HEK293 (cell line): ENCODE measurements around the gene SIRT4.

Experiments used
- CTCF ChIA-PET: fragments of 350-600 bp; formaldehyde crosslinking; extraction: SDS; loops from one replicate; lab custom pipeline; 2021; ENCODE audit warnings: antibody characterized with exemption; lab: Yijun Ruan, JAX
- POLR2A ChIA-PET: fragments of 300-600 bp; formaldehyde crosslinking; extraction: SDS; loops from one replicate; lab custom pipeline; 2020; ENCODE audit warnings: antibody characterized with exemption, inconsistent platforms; lab: Yijun Ruan, JAX
- H3K27ac ChIP-seq: fragments of 200-500 bp; sonication (Bioruptor generic); 2 replicates; pipeline ENCODE4 v1.5.1; 2014; ENCODE audit warnings: low read depth, low read length, control low read depth, inconsistent platforms; ENCODE audit errors: extremely low read depth
- H3K36me3 ChIP-seq, 2 experiments: fragments of 200-500 bp in 1 of 2; sonication (Bioruptor generic) in 1 of 2; 1 replicate in 1 of 2; 2 replicates in 1 of 2; pipeline ENCODE4 v1.5.1; 2014 to 2017; ENCODE audit warnings: inconsistent platforms in 2 of 2, low read length in 2 of 2; ENCODE audit not compliant: control insufficient read depth in 2 of 2, insufficient read depth in 1 of 2
- H3K4me1 ChIP-seq: fragments of 200-500 bp; sonication (Bioruptor generic); 2 replicates; pipeline ENCODE4 v1.5.1; 2014; ENCODE audit warnings: mild to moderate bottlenecking, low read length, inconsistent platforms; ENCODE audit not compliant: control insufficient read depth, insufficient read depth
- H3K4me3 ChIP-seq: 2 replicates; pipeline ENCODE4 v1.5.1; 2011; ENCODE audit warnings: low read depth, mild to moderate bottlenecking, control low read depth, low read length, moderate library complexity
- H3K9me3 ChIP-seq: fragments of 200-500 bp; sonication (Bioruptor generic); 2 replicates; pipeline ENCODE4 v1.5.1; 2014; ENCODE audit warnings: low read depth, low read length, inconsistent platforms; ENCODE audit not compliant: control insufficient read depth, insufficient read depth
- KLF10 ChIP-seq: fragments of 450-650 bp; IDR thresholded peaks from 2 replicates; pipeline ENCODE4 v1.5.1; 2018; ENCODE audit warnings: missing biosample characterization, mild to moderate bottlenecking, missing genetic modification characterization
- ZBTB10 ChIP-seq: fragments of 450-650 bp; formaldehyde crosslinking; IDR thresholded peaks from 2 replicates; pipeline ENCODE4 v1.5.1; 2016; ENCODE audit warnings: missing biosample characterization, missing genetic modification characterization
- ZNF138 ChIP-seq: fragments of 450-650 bp; formaldehyde crosslinking; IDR thresholded peaks from 2 replicates; pipeline ENCODE4 v1.5.1; 2016; ENCODE audit warnings: missing biosample characterization, missing genetic modification characterization, borderline replicate concordance
- ZNF157 ChIP-seq: fragments of 450-650 bp; formaldehyde crosslinking; IDR thresholded peaks from 2 replicates; pipeline ENCODE4 v1.5.1; 2016; ENCODE audit warnings: missing biosample characterization, missing genetic modification characterization
- ZNF214 ChIP-seq: fragments of 450-650 bp; formaldehyde crosslinking; IDR thresholded peaks from 2 replicates; pipeline ENCODE4 v1.5.1; 2017; ENCODE audit warnings: missing biosample characterization, mild to moderate bottlenecking, missing genetic modification characterization, borderline replicate concordance
- ZNF335 ChIP-seq: fragments of 450-650 bp; formaldehyde crosslinking; conservative IDR thresholded peaks from 2 replicates; pipeline ENCODE4 v1.5.1; 2016; ENCODE audit warnings: missing biosample characterization, missing genetic modification characterization
- ZNF423 ChIP-seq: fragments of 450-650 bp; formaldehyde crosslinking; IDR thresholded peaks from 2 replicates; pipeline ENCODE4 v1.5.1; 2016; ENCODE audit warnings: missing biosample characterization, missing genetic modification characterization
- ZNF768 ChIP-seq: fragments of 450-650 bp; formaldehyde crosslinking; IDR thresholded peaks from 2 replicates; pipeline ENCODE4 v1.5.1; 2018; ENCODE audit warnings: missing biosample characterization, mild to moderate bottlenecking, missing genetic modification characterization
- TF ChIP-seq, protein P1 (sequence below): IDR thresholded peaks from 2 replicates; pipeline ENCODE4 v1.6.1; 2011; ENCODE audit warnings: mild to moderate bottlenecking, low read depth, low read length, borderline replicate concordance
- TF ChIP-seq, protein P2 (sequence below): fragments of 450-650 bp; formaldehyde crosslinking; IDR thresholded peaks from 2 replicates; pipeline ENCODE4 v1.5.1; 2016; ENCODE audit warnings: missing biosample characterization, missing genetic modification characterization

The SIRT4 gene

DNA sequence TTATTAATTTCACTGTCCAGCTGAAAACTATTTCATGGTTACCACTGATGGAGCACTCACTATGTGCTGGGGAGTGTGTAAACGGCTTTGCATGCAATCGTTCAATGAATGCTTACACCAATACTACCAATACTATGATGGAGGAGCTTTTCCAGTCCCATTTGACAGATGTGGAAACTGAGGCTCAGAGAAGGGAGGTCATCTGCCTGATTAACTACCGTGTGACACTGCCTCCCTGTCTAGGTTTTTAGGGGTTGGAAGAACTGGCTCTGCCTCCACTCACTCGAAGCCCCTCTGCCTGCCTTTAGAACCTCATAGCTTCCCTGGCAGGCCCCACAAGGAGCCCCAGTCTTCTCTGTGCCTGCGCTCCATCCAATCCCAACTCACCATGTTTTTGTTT, 55.0 kb downstream of the SIRT4 start:
- H3K27ac ChIP-seq, result no peak overlapping the region
- TF ChIP-seq ZNF214 (tag by site-specific recombination) (no peak), KLF10 (no peak)
- TF ChIP-seq, protein P1, sequence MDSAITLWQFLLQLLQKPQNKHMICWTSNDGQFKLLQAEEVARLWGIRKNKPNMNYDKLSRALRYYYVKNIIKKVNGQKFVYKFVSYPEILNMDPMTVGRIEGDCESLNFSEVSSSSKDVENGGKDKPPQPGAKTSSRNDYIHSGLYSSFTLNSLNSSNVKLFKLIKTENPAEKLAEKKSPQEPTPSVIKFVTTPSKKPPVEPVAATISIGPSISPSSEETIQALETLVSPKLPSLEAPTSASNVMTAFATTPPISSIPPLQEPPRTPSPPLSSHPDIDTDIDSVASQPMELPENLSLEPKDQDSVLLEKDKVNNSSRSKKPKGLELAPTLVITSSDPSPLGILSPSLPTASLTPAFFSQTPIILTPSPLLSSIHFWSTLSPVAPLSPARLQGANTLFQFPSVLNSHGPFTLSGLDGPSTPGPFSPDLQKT, result no peak
- H3K4me3 ChIP-seq, result no peak overlapping the region
- ChIA-PET CTCF (interaction anchor here (0.6 to 4.9 kb wide), 19 partner anchors 9 to 861 kb away, joined by 3 to 66 read pairs (median 4); no protein-coding TSS in a partner anchor), POLR2A (interaction anchor here (0.8 to 0.9 kb wide), 2 partner anchors 9 to 81 kb away, joined by 3 read pairs; partner anchors contain the start of gene COX6A1)
- no peaks in the 10 kb centered on the region for H3K9me3 ChIP-seq
- H3K36me3 ChIP-seq, result peaks cover 38 to 89% of the 10 kb centered on the region in 2 experiments
- H3K4me1 ChIP-seq, result no peaks in the 10 kb centered on the region

- POLR2A ChIA-PET, result interaction anchor here (0.7 kb wide), 1 partner anchor 9 kb away, joined by 3 read pairs; no protein-coding TSS in a partner anchor
- Histone ChIP-seq H3K36me3 (peaks cover 36 to 89% of the 10 kb centered on the region in 2 experiments), H3K4me1 (no peaks in the 10 kb centered on the region)
Measured at GRCh38 chr12:120358412-120359100, 56.4 kb downstream of the SIRT4 start.

DNA sequence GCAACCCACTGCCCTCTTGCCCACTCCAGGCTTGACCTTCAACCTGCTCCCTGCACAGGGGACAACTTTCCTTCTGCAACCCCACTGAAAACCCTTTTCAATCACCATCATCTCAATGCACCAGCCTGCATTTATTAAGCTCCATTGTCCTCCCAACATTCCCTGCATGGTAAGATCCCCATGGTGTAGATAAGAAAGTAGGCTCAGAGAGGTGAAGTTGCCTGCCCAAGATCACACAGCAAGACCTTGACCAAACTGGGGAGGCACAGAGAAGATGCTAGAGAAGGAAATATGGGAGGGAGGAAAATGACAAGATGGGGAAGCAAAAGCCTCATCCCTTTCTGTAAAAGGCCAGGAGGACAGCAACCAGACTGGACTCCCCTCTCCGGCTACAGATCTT, 57.0 kb downstream of the SIRT4 start:
- Histone ChIP-seq H3K9me3 (no peaks in the 10 kb centered on the region), H3K4me3 (no peak overlapping the region), H3K4me1 (no peaks in the 10 kb centered on the region), H3K27ac (no peak overlapping the region), H3K36me3 (peaks cover 30 to 89% of the 10 kb centered on the region in 2 experiments)
- ChIA-PET POLR2A (no interaction called here), CTCF (interaction anchor here (0.6 to 1.7 kb wide), 4 partner anchors 9 to 71 kb away, joined by 3 to 10 read pairs (median 4); no protein-coding TSS in a partner anchor)
- TF ChIP-seq ZNF335, result no peak
- TF ChIP-seq ZNF768 (tag by site-specific recombination), result peak; percentile 80
- TF ChIP-seq ZNF423 (tag by site-specific recombination), result no peak
- no peak for TF ChIP-seq ZNF157 (tag by site-specific recombination)
- no peak for TF ChIP-seq ZNF138 (tag by site-specific recombination)

More at GRCh38 chr12:120358412-120359100, 56.4 kb downstream of the SIRT4 start:
- no peak overlapping the region for H3K4me3 ChIP-seq
- H3K9me3 ChIP-seq, result no peaks in the 10 kb centered on the region
- TF ChIP-seq, protein P2, sequence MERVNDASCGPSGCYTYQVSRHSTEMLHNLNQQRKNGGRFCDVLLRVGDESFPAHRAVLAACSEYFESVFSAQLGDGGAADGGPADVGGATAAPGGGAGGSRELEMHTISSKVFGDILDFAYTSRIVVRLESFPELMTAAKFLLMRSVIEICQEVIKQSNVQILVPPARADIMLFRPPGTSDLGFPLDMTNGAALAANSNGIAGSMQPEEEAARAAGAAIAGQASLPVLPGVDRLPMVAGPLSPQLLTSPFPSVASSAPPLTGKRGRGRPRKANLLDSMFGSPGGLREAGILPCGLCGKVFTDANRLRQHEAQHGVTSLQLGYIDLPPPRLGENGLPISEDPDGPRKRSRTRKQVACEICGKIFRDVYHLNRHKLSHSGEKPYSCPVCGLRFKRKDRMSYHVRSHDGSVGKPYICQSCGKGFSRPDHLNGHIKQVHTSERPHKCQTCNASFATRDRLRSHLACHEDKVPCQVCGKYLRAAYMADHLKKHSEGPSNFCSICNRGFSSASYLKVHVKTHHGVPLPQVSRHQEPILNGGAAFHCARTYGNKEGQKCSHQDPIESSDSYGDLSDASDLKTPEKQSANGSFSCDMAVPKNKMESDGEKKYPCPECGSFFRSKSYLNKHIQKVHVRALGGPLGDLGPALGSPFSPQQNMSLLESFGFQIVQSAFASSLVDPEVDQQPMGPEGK (tag by site-specific recombination), result peak; percentile 42; the same call in 1 of the 2 replicates
- no peak for TF ChIP-seq ZBTB10
- TF ChIP-seq, all 188 proteins: peak for 1
- CTCF ChIA-PET, result interaction anchor here (0.5 to 1.7 kb wide), 4 partner anchors 9 to 97 kb away, joined by 3 to 10 read pairs (median 4); no protein-coding TSS in a partner anchor
- H3K27ac ChIP-seq, result no peak overlapping the region
